ENCODE data around the gene SLC24A3.
"Not testable (repeated sequence)": the region's sequence is repeated elsewhere in the genome, so short reads cannot be mapped to it uniquely, and the experiment has no call there.

SLC24A3 gene

GRCh38 chr20:19727251-19727847 lies 514.9 kb downstream of the SLC24A3 start:
- no peak for DNase-seq

GRCh38 chr20:19729672-19730071 lies 517.2 kb downstream of the SLC24A3 start:
- no peak for DNase-seq

DNA sequence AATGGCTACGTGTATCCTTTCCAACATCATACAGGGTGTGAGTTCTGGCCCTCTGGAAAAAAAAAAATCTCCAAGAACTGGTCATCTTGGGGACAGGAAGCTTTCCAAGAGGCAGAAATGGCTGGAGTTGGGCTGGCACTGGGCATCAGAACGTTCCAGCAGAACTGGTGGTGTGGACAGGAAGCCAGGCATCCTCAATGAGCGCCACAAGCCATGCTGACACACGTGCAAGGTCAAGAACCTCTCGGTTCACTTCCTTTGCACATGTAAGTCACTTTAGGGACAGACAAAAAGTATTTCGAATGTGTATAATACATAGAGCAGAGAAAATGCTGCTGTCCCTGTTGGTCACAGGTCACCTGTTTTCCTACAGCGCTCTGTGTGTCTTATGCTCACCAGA lies 518.3 kb downstream of the SLC24A3 start:
- no peak for DNase-seq

- no peak for DNase-seq
Observed at GRCh38 chr20:19734811-19735210, 522.4 kb downstream of the SLC24A3 start.

DNA sequence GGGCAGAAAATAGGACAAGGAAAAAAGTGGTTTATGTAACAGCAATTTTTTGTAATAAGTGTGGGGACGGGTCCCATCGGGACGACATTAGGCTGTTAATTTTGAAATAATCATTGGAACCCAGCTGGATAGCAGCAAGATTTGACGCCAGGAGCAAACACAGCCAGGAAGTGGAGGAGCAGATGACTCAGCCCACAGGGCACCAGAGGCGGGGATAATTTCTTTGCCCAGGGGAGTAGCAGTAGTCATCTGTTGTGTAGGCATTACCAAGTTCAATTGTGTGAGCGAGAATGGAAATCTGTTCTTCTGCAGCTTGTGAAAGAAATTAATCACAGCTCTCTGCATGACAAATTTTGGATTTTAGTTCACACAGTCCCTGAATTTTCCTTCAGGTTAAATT lies 523.0 kb downstream of the SLC24A3 start:
- peak in 1 of 2 donors; percentile 73 for DNase-seq

- no peak for DNase-seq
Observed at GRCh38 chr20:19737025-19737424, 524.6 kb downstream of the SLC24A3 start.

DNA sequence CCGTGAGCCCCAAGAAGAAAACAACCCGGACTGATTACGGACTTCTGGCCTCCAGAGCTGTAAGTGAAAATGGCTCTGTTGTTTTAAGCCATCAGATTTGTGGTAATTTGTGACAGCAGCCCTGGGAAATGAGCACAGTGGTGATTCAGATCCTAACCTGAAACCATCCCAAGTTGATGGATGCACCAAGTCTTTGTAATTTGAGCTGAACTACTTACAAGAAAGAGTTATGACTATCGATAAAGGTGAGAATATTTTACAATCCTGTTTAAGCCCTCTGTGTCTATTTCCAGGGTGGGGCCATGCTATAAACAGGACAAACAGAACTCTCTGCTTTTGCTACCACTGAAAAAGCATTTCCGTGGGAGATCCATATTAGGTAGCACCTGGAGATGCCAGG lies 526.5 kb downstream of the SLC24A3 start:
- DNase-seq, result no peak

DNA sequence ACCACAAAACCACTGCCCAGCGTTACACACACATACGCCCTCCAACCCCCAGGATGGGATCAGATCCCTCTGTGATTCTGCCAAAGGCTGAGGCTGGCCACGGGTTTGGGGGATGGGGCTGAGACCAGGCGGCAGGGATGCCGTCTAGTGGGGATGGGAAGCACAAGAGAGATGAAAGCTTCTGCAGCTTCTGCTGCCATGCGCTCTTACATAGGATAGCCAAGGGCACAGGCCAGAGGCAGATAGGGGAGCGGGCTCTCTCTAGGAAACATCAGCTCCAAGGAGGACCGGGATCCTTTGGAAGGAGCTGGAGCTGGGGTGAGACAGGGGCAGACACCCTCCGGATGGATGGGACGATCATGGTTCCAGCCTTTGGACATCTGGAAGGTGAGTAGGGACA lies 526.9 kb downstream of the SLC24A3 start:
- DNase-seq, result no peak

GRCh38 chr20:19740512-19740911 lies 528.1 kb downstream of the SLC24A3 start:
- no peak for DNase-seq

DNA sequence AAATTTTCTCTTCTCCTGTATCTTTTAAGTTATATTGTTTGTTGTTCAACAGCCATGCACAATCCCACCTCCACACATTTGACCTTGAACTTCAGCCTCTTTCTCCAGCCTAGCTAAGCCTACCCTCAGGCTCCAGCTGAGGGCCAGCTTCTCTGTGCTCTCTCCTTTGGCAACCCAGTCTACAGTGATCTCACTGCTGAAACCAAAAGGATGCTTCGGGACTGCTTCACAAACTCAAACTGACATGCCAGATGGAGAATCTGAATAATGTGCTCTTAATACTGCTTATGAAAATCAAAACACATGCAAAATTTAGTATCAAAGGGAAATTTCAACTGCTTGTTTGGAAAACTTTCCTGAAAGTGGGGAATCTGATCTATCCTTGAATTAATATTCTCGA lies 529.5 kb downstream of the SLC24A3 start:
- no peak for DNase-seq

DNA sequence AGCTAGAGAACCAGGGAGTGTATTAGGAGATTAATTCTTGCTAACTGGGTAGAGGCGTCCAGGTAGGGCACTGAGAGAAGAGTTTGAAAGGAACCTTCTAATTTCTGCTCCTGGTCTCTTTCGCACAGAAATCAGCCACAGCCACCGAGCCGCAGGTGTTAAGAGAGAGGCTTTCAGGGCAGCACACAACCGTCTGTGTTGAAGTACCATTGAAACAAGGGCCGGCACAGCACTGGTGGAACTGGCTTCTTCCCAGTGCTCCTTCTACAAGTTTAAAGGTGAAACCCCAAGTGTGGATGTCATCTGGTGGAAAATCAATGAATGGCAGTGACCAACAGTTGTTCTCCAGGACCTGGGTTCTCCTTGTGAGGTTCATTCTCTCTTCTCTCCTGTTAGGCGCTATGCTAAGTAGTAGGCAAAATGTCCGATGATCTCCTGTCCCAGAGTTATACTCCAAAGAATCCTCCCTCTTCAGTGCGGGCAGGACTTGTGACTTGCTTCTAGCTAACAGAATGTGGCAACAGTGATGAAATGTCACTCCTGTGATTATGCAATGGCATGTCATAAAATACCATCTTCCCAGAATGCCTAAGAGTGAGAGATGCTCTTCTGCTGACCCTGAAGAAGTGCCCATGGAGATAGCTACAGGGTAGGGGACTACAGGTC lies 530.7 kb downstream of the SLC24A3 start:
- DNase-seq, result no peak

- no peak for DNase-seq
Observed at GRCh38 chr20:19743640-19743995, 531.2 kb downstream of the SLC24A3 start.

- DNase-seq, result no peak
Observed at GRCh38 chr20:19745106-19745505, 532.7 kb downstream of the SLC24A3 start.

DNA sequence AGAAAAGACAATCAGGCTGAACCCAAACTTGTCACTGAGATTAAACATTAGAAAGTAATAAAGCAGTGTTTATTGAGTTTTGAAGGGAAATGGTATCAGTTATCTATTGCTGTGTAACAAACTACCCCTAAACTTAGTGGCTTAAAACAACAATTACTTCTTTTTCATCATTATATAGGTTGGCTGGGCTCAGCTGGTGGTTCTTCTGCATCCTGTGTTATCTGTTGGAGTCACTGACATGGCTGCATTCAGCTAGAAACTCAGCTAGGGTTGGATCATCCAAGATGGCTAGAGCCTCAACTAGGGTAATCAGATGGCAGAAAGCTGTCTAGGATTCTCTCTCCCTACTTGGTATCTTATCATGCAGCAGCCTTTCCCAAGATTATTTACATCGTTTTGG lies 533.1 kb downstream of the SLC24A3 start:
- no peak for DNase-seq

- no peak for DNase-seq
Observed at GRCh38 chr20:19746396-19746795, 534.0 kb downstream of the SLC24A3 start.

DNA sequence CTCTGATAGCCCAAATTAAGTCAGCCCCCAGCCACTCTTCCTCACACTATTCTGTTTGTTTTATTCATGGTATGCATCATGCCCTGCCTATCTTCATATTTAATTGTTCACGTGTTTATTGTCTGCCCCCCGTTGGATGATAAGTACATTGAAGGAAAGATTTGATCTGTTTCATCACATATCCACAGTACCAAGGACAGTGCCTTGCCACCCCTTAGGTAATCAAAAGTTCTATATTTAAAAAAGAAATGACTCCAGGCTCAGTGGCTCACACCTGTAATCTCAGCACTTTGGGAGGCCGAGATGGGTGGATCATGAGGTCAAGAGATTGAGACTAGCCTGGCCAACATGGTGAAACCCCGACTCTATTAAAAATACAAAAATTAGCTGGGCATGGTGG lies 535.5 kb downstream of the SLC24A3 start:
- no peak for DNase-seq

GRCh38 chr20:19748681-19749080 lies 536.2 kb downstream of the SLC24A3 start:
- DNase-seq, result no peak

DNA sequence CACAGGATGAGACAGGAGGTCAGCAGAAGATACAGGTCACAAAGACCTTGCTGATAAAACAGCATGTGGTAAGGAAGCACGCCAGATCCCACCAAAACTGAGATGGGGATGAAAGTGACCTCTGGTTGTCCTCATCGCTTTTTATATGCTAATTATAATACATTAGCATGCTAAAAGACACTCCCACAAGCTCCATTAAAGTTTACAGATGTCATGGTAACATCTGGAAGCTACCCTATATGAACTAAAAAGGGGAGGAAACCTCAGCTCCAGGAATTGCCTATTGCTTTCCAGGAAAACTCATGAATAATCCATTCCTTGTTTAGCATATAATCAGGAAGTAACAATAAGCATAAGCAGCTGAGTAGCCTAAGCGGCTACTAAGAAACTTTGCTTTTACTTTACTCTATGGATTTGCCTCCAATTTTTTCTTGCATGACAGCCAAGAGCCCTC lies 537.2 kb downstream of the SLC24A3 start:
- no peak for DNase-seq

- DNase-seq, result no peak
Observed at GRCh38 chr20:19750101-19750606, 537.7 kb downstream of the SLC24A3 start.

- no peak for DNase-seq
Observed at GRCh38 chr20:19750907-19751636, 538.6 kb downstream of the SLC24A3 start.

- not testable (repeated sequence) for DNase-seq
Observed at GRCh38 chr20:19754201-19754600, 541.8 kb downstream of the SLC24A3 start.

- DNase-seq, result no peak
Observed at GRCh38 chr20:19756761-19757486, 544.5 kb downstream of the SLC24A3 start.

DNA sequence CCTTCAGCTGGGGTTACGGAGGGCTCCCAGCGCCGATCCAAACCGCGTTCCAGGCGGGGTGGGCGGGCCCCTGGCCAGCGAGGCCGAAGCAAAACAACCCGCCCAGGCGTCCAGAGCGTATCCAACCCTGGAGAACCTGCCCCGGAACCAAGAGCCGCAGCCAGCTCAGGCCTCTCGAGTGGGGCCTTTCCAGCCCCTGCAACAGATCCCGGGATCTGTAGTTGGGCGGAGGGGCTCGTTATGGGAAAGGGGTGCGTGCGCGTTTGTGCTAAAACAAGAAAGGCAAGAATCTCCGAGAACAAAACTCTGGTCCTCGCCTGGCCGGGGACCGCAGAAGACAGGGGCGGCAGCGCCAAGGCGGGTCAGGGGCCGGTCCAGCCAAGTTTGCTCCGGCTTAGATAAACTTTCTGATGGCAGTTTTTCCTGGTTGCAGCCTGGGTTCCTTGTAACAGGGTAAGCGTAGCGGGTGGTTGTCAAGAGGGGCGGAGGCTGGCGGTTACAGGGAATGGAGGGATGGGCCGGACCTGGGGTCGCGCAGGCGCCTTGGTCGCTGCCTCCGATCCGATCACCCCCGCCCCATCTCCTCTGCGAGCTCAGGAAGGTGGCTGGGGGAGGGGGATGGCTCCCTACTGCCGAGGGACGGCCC lies 545.2 kb downstream of the SLC24A3 start:
- DNase-seq, result peak; percentile 56 to 72

All from hippocampal formation (tissue), 2 donors.